HEK293 (cell line): ENCODE data around the gene PDK1.
"Not testable (repeated sequence)": the region's sequence is repeated elsewhere in the genome, so short reads cannot be mapped to it uniquely, and the experiment has no call there.

Experiments
- CTCF ChIA-PET: fragments of 350-600 bp; formaldehyde crosslinking; extraction: SDS; loops from one replicate; lab custom pipeline; 2021; ENCODE audit warnings: antibody characterized with exemption; lab: Yijun Ruan, JAX
- POLR2A ChIA-PET: fragments of 300-600 bp; formaldehyde crosslinking; extraction: SDS; loops from one replicate; lab custom pipeline; 2020; ENCODE audit warnings: antibody characterized with exemption, inconsistent platforms; lab: Yijun Ruan, JAX
- H3K27ac ChIP-seq: fragments of 200-500 bp; sonication (Bioruptor generic); 2 replicates; pipeline ENCODE4 v1.5.1; 2014; ENCODE audit warnings: low read depth, low read length, control low read depth, inconsistent platforms; ENCODE audit errors: extremely low read depth
- H3K36me3 ChIP-seq, 2 experiments: fragments of 200-500 bp in 1 of 2; sonication (Bioruptor generic) in 1 of 2; 1 replicate in 1 of 2; 2 replicates in 1 of 2; pipeline ENCODE4 v1.5.1; 2014 to 2017; ENCODE audit warnings: inconsistent platforms in 2 of 2, low read length in 2 of 2; ENCODE audit not compliant: control insufficient read depth in 2 of 2, insufficient read depth in 1 of 2
- H3K4me1 ChIP-seq: fragments of 200-500 bp; sonication (Bioruptor generic); 2 replicates; pipeline ENCODE4 v1.5.1; 2014; ENCODE audit warnings: mild to moderate bottlenecking, low read length, inconsistent platforms; ENCODE audit not compliant: control insufficient read depth, insufficient read depth
- H3K4me3 ChIP-seq: 2 replicates; pipeline ENCODE4 v1.5.1; 2011; ENCODE audit warnings: low read depth, mild to moderate bottlenecking, control low read depth, low read length, moderate library complexity
- H3K9me3 ChIP-seq: fragments of 200-500 bp; sonication (Bioruptor generic); 2 replicates; pipeline ENCODE4 v1.5.1; 2014; ENCODE audit warnings: low read depth, low read length, inconsistent platforms; ENCODE audit not compliant: control insufficient read depth, insufficient read depth
- KLF10 ChIP-seq: fragments of 450-650 bp; IDR thresholded peaks from 2 replicates; pipeline ENCODE4 v1.5.1; 2018; ENCODE audit warnings: missing biosample characterization, mild to moderate bottlenecking, missing genetic modification characterization
- KLF9 ChIP-seq: fragments of 450-650 bp; formaldehyde crosslinking; IDR thresholded peaks from 2 replicates; pipeline ENCODE4 v1.5.1; 2016; ENCODE audit warnings: missing biosample characterization, missing genetic modification characterization, low read depth
- SCRT2 ChIP-seq: fragments of 450-650 bp; formaldehyde crosslinking; IDR thresholded peaks from 2 replicates; pipeline ENCODE4 v1.5.1; 2016; ENCODE audit warnings: missing biosample characterization, missing genetic modification characterization
- YY1 ChIP-seq: fragments of 450-650 bp; formaldehyde crosslinking; IDR thresholded peaks from 2 replicates; pipeline ENCODE4 v1.5.1; 2018; ENCODE audit warnings: missing biosample characterization, missing genetic modification characterization
- ZFP3 ChIP-seq: fragments of 450-650 bp; formaldehyde crosslinking; IDR thresholded peaks from 2 replicates; pipeline ENCODE4 v1.5.1; 2016; ENCODE audit warnings: low read depth, missing biosample characterization, missing genetic modification characterization
- ZNF155 ChIP-seq: fragments of 450-650 bp; formaldehyde crosslinking; IDR thresholded peaks from 2 replicates; pipeline ENCODE4 v1.5.1; 2016; ENCODE audit warnings: missing biosample characterization, missing genetic modification characterization
- ZNF266 ChIP-seq: fragments of 450-650 bp; formaldehyde crosslinking; IDR thresholded peaks from 2 replicates; pipeline ENCODE4 v1.5.1; 2016; ENCODE audit warnings: missing biosample characterization, missing genetic modification characterization, low read depth
- ZNF302 ChIP-seq: fragments of 450-650 bp; formaldehyde crosslinking; IDR thresholded peaks from 2 replicates; pipeline ENCODE4 v1.5.1; 2016; ENCODE audit warnings: missing biosample characterization, missing genetic modification characterization, low read depth
- ZNF354C ChIP-seq: fragments of 450-650 bp; formaldehyde crosslinking; IDR thresholded peaks from 2 replicates; pipeline ENCODE4 v1.5.1; 2016; ENCODE audit warnings: missing biosample characterization, missing genetic modification characterization, low read depth, borderline replicate concordance
- ZNF416 ChIP-seq: fragments of 450-650 bp; formaldehyde crosslinking; IDR thresholded peaks from 2 replicates; pipeline ENCODE4 v1.5.1; 2016; ENCODE audit warnings: missing biosample characterization, missing genetic modification characterization
- ZNF544 ChIP-seq: fragments of 450-650 bp; formaldehyde crosslinking; IDR thresholded peaks from 2 replicates; pipeline ENCODE4 v1.5.0; 2017; ENCODE audit warnings: missing biosample characterization, missing genetic modification characterization
- ZNF558 ChIP-seq: fragments of 450-650 bp; formaldehyde crosslinking; IDR thresholded peaks from 2 replicates; pipeline ENCODE4 v1.5.1; 2016; ENCODE audit warnings: missing biosample characterization, missing genetic modification characterization
- ZNF571 ChIP-seq: fragments of 450-650 bp; formaldehyde crosslinking; IDR thresholded peaks from 2 replicates; pipeline ENCODE4 v1.5.0; 2017; ENCODE audit warnings: missing biosample characterization, missing genetic modification characterization
- ZNF677 ChIP-seq: fragments of 450-650 bp; IDR thresholded peaks from 2 replicates; pipeline ENCODE4 v1.5.0; 2018; ENCODE audit warnings: missing biosample characterization, mild to moderate bottlenecking, missing genetic modification characterization, moderate library complexity
- ZNF747 ChIP-seq: fragments of 450-650 bp; formaldehyde crosslinking; IDR thresholded peaks from 2 replicates; pipeline ENCODE4 v1.5.1; 2016; ENCODE audit warnings: missing biosample characterization, missing genetic modification characterization
- ZNF776 ChIP-seq: fragments of 450-650 bp; formaldehyde crosslinking; IDR thresholded peaks from 2 replicates; pipeline ENCODE4 v1.5.0; 2017; ENCODE audit warnings: missing biosample characterization, missing genetic modification characterization, borderline replicate concordance
- ZXDB ChIP-seq: fragments of 450-650 bp; formaldehyde crosslinking; IDR thresholded peaks from 2 replicates; pipeline ENCODE4 v1.5.1; 2016; ENCODE audit warnings: missing biosample characterization, missing genetic modification characterization
- TF ChIP-seq, protein P1 (sequence below): fragments of 450-650 bp; formaldehyde crosslinking; IDR thresholded peaks from 2 replicates; pipeline ENCODE4 v1.5.1; 2016; ENCODE audit warnings: missing biosample characterization, missing genetic modification characterization
- TF ChIP-seq, protein P2 (sequence below): fragments of 450-650 bp; formaldehyde crosslinking; IDR thresholded peaks from 2 replicates; pipeline ENCODE4 v1.5.1; 2016; ENCODE audit warnings: missing biosample characterization, missing genetic modification characterization
- TF ChIP-seq, protein P3 (sequence below): fragments of 450-650 bp; formaldehyde crosslinking; conservative IDR thresholded peaks from 2 replicates; pipeline ENCODE4 v1.5.1; 2016; ENCODE audit warnings: low read depth, missing biosample characterization, missing genetic modification characterization
- TF ChIP-seq, protein P4 (sequence below): fragments of 450-650 bp; formaldehyde crosslinking; IDR thresholded peaks from 2 replicates; pipeline ENCODE4 v1.5.1; 2016; ENCODE audit warnings: missing biosample characterization, missing genetic modification characterization
- TF ChIP-seq, protein P5 (sequence below): fragments of 450-650 bp; formaldehyde crosslinking; IDR thresholded peaks from 2 replicates; pipeline ENCODE4 v1.5.1; 2016; ENCODE audit warnings: missing biosample characterization, missing genetic modification characterization

PDK1 gene

DNA sequence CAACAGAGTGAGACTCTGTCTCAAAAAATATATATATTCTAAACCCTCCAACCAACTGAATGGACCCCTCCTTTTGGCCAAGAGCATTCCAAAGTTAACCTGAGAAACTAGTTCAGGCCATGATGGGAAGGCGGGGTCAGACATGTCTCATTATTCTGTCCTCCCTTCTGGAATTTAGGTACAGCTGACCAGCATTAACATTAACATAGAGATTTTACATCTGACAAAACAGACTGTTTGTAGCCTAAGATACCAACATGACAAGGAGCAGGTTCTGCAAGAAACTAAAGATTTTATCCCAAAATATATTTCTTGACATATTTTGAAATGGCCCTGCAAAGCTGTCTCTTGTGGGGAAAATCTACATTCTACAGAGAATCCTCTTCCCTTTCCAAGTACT, 6.8 kb upstream of the PDK1 start (continued):
- TF ChIP-seq, protein P1, sequence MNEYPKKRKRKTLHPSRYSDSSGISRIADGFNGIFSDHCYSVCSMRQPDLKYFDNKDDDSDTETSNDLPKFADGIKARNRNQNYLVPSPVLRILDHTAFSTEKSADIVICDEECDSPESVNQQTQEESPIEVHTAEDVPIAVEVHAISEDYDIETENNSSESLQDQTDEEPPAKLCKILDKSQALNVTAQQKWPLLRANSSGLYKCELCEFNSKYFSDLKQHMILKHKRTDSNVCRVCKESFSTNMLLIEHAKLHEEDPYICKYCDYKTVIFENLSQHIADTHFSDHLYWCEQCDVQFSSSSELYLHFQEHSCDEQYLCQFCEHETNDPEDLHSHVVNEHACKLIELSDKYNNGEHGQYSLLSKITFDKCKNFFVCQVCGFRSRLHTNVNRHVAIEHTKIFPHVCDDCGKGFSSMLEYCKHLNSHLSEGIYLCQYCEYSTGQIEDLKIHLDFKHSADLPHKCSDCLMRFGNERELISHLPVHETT (tag by site-specific recombination), result no peak
- TF ChIP-seq KLF9 (tag by site-specific recombination), result no peak

DNA sequence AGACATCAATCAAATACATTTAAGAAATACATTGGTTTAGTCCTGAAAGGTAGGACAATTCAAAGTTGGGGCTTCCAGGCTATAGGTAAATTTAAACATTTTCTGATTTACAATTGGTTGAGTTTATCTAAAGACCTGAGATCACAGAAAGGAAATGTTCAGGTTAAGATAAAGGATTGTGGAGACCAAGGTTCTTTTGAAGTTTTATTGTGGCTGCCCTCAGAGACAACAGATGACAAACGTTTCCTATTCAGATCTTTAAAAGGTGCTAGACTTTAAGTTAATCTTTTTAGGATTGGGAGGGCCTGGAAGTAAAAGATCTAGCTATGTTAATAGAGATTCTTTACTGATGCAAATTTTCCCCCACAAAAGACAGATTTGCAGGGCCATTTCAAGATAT, 6.1 kb upstream of the PDK1 start:
- H3K27ac ChIP-seq, H3K4me1 ChIP-seq, POLR2A ChIA-PET, H3K36me3 ChIP-seq, H3K9me3 ChIP-seq, H3K4me3 ChIP-seq, CTCF ChIA-PET: not testable (repeated sequence)

DNA sequence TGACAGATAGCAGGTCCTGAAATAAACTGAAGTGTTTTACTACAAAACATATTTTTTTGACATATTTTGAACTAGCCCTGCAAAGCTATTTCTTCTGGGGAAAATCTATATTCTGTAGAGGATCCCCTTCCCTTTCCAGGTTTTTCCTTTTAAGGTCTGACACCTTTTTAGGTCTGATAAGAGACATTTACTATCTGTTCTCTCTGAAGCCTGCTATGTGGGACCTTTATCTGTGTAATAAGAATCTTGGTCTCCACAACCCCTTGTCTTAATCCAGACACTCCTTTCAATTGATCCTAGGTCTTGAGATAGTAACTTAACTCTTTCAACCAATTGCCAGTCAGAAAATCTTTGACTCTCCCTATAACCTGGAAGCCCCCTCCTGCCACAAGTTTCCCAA, 5.5 kb upstream of the PDK1 start:
- TF ChIP-seq ZNF776 (tag by site-specific recombination), result no peak
- TF ChIP-seq ZNF571 (tag by site-specific recombination), result no peak
- TF ChIP-seq ZNF416 (tag by site-specific recombination), result no peak
- no peak for TF ChIP-seq YY1 (tag by site-specific recombination)
- no peak for TF ChIP-seq ZNF155 (tag by site-specific recombination)
- no peak for TF ChIP-seq ZNF558 (tag by site-specific recombination)
- no peak for TF ChIP-seq ZNF747 (tag by site-specific recombination)
- TF ChIP-seq, protein P2, sequence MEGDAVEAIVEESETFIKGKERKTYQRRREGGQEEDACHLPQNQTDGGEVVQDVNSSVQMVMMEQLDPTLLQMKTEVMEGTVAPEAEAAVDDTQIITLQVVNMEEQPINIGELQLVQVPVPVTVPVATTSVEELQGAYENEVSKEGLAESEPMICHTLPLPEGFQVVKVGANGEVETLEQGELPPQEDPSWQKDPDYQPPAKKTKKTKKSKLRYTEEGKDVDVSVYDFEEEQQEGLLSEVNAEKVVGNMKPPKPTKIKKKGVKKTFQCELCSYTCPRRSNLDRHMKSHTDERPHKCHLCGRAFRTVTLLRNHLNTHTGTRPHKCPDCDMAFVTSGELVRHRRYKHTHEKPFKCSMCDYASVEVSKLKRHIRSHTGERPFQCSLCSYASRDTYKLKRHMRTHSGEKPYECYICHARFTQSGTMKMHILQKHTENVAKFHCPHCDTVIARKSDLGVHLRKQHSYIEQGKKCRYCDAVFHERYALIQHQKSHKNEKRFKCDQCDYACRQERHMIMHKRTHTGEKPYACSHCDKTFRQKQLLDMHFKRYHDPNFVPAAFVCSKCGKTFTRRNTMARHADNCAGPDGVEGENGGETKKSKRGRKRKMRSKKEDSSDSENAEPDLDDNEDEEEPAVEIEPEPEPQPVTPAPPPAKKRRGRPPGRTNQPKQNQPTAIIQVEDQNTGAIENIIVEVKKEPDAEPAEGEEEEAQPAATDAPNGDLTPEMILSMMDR (tag by site-specific recombination), result no peak
- TF ChIP-seq ZNF302, result no peak
- TF ChIP-seq ZXDB, result no peak
- no peak for TF ChIP-seq ZNF544
- TF ChIP-seq, all 188 proteins: peak for 0
- no peak overlapping the region for H3K27ac ChIP-seq
- no peaks in the 10 kb centered on the region for H3K36me3 ChIP-seq
- H3K4me1 ChIP-seq, result no peaks in the 10 kb centered on the region
- ChIA-PET CTCF (interaction anchor here (1.3 kb wide), 1 partner anchor 10 kb away, joined by 4 read pairs; no protein-coding TSS in a partner anchor), POLR2A (no interaction called here)
- no peaks in the 10 kb centered on the region for H3K9me3 ChIP-seq
- no peak overlapping the region for H3K4me3 ChIP-seq

DNA sequence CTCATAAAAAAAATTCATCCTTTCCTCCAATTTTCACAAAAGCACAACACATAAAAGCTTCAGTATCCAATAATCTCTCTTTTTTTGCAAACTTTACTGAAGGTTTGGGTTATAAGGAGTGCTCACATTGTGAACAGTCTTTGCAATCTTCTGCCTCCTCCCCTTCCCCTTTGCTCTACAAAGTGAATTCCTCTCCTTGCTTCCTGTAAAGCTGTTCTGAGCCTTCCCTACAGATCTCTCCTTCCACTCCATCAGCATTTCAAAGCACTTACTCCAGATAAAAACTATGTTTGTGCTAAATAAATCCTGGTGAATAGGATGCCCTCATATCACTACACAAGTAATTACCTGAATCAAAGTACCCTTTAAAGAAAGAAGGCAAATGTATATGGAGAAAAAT, 4.6 kb upstream of the PDK1 start:
- no peak overlapping the region for H3K27ac ChIP-seq
- POLR2A ChIA-PET, result no interaction called here
- no peaks in the 10 kb centered on the region for H3K4me1 ChIP-seq
- H3K9me3 ChIP-seq, result no peaks in the 10 kb centered on the region
- no peaks in the 10 kb centered on the region for H3K36me3 ChIP-seq
- no peak overlapping the region for H3K4me3 ChIP-seq
- CTCF ChIA-PET, result interaction anchor here (0.7 to 1.3 kb wide), 2 partner anchors 11 to 40 kb away, joined by 3 to 4 read pairs; no protein-coding TSS in a partner anchor
- no peak for TF ChIP-seq ZNF266
- TF ChIP-seq ZNF677 (tag by site-specific recombination), result no peak
- TF ChIP-seq, protein P3, sequence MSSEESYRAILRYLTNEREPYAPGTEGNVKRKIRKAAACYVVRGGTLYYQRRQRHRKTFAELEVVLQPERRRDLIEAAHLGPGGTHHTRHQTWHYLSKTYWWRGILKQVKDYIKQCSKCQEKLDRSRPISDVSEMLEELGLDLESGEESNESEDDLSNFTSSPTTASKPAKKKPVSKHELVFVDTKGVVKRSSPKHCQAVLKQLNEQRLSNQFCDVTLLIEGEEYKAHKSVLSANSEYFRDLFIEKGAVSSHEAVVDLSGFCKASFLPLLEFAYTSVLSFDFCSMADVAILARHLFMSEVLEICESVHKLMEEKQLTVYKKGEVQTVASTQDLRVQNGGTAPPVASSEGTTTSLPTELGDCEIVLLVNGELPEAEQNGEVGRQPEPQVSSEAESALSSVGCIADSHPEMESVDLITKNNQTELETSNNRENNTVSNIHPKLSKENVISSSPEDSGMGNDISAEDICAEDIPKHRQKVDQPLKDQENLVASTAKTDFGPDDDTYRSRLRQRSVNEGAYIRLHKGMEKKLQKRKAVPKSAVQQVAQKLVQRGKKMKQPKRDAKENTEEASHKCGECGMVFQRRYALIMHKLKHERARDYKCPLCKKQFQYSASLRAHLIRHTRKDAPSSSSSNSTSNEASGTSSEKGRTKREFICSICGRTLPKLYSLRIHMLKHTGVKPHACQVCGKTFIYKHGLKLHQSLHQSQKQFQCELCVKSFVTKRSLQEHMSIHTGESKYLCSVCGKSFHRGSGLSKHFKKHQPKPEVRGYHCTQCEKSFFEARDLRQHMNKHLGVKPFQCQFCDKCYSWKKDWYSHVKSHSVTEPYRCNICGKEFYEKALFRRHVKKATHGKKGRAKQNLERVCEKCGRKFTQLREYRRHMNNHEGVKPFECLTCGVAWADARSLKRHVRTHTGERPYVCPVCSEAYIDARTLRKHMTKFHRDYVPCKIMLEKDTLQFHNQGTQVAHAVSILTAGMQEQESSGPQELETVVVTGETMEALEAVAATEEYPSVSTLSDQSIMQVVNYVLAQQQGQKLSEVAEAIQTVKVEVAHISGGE (tag by site-specific recombination), result no peak
- no peak for TF ChIP-seq ZNF354C (tag by site-specific recombination)
- no peak for TF ChIP-seq ZFP3 (tag by site-specific recombination)
- no peak for TF ChIP-seq KLF10 (tag by site-specific recombination)
- TF ChIP-seq, protein P4, sequence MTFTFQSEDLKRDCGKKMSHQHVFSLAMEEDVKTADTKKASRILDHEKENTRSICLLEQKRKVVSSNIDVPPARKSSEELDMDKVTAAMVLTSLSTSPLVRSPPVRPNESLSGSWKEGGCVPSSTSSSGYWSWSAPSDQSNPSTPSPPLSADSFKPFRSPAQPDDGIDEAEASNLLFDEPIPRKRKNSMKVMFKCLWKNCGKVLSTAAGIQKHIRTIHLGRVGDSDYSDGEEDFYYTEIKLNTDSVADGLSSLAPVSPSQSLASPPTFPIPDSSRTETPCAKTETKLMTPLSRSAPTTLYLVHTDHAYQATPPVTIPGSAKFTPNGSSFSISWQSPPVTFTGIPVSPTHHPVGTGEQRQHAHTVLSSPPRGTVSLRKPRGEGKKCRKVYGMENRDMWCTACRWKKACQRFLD (tag by site-specific recombination), result no peak
- TF ChIP-seq, protein P5, sequence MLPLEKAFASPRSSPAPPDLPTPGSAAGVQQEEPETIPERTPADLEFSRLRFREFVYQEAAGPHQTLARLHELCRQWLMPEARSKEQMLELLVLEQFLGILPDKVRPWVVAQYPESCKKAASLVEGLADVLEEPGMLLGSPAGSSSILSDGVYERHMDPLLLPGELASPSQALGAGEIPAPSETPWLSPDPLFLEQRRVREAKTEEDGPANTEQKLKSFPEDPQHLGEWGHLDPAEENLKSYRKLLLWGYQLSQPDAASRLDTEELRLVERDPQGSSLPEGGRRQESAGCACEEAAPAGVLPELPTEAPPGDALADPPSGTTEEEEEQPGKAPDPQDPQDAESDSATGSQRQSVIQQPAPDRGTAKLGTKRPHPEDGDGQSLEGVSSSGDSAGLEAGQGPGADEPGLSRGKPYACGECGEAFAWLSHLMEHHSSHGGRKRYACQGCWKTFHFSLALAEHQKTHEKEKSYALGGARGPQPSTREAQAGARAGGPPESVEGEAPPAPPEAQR (tag by site-specific recombination), result no peak
- TF ChIP-seq SCRT2 (tag by site-specific recombination), result no peak
